Suprapubic skin (tissue), 4 donors: ENCODE measurements around the gene NCAPD2. TPM values are rescaled to one million over a fixed set of nuclear protein-coding genes. Genes with fewer than 3 reads are reported as not detected.

Source experiments
- DNase-seq, 2 donors: peaks; one replicate each; pipeline ENCODE4 v3.0.0-alpha.2; 2019; ENCODE audit warnings: low spot score in 2 of 2
- H3K27ac ChIP-seq: fragments of 200-600 bp; sonication (generic); one replicate; pipeline ENCODE4 v1.5.1; 2019
- H3K27me3 ChIP-seq: fragments of 200-600 bp; sonication (generic); one replicate; pipeline ENCODE4 v1.5.1; 2019
- H3K36me3 ChIP-seq: fragments of 200-600 bp; sonication (generic); one replicate; pipeline ENCODE4 v1.5.1; 2019
- H3K4me1 ChIP-seq: fragments of 200-600 bp; sonication (generic); one replicate; pipeline ENCODE4 v1.5.1; 2019
- H3K4me3 ChIP-seq: fragments of 200-600 bp; sonication (generic); one replicate; pipeline ENCODE4 v1.5.1; 2019; ENCODE audit warnings: mild to moderate bottlenecking
- H3K9me3 ChIP-seq: fragments of 200-600 bp; sonication (generic); one replicate; pipeline ENCODE4 v1.5.1; 2019
- EP300 ChIP-seq: sonication (generic); formaldehyde crosslinking; IDR thresholded peaks from one replicate; pipeline ENCODE4 v1.6.1; 2017; ENCODE audit warnings: antibody characterized with exemption
- POLR2A ChIP-seq, 2 donors: fragments of 450-650 bp; IDR thresholded peaks; one replicate each; pipeline ENCODE4 v1.6.1; 2017; ENCODE audit warnings: antibody characterized with exemption in 2 of 2, mild to moderate bottlenecking in 2 of 2, moderate library complexity in 2 of 2
- POLR2AphosphoS5 ChIP-seq, 3 donors: sonication (generic); formaldehyde crosslinking; IDR thresholded peaks; one replicate each; pipeline ENCODE4 v1.6.1; 2017; ENCODE audit warnings: antibody characterized with exemption in 3 of 3
- WGBS: methylation state at CpG from one replicate; pipeline ENCODE4 v1.1.5; 2018; 5-methylcytosine and 5-hydroxymethylcytosine counted together
- total RNA-seq, 4 donors: library from RNA; depleted of rRNA; stranded (reverse); fragments of >200 nt; gene quantifications; one replicate each; pipeline ENCODE4 v1.1.0, GENCODE V29; 2016
- TF ChIP-seq, protein P1 (sequence below), 2 donors: fragments of 200-600 bp in 1 of 2; fragments of 450-650 bp in 1 of 2; sonication (generic) in 1 of 2; IDR thresholded peaks; one replicate each; pipeline ENCODE4 v1.5.1; 2016 to 2019; ENCODE audit warnings: antibody characterized with exemption in 2 of 2, mild to moderate bottlenecking in 1 of 2, moderate library complexity in 1 of 2

The NCAPD2 gene
- total RNA-seq, 4 donors from 2014 or later: 22.6 to 43.2 (median 31.0) TPM

- H3K4me1 ChIP-seq: peaks cover 20% of the 10 kb centered on the region
- no peak overlapping the region for H3K27ac ChIP-seq
- 75% methylated on average over 7 of the region's 7 CpGs for WGBS
- no peaks in the 10 kb centered on the region for H3K27me3 ChIP-seq
- H3K36me3 ChIP-seq: peaks cover 59% of the 10 kb centered on the region
- DNase-seq: no peak
- no peak for TF ChIP-seq EP300
- TF ChIP-seq, protein P1, sequence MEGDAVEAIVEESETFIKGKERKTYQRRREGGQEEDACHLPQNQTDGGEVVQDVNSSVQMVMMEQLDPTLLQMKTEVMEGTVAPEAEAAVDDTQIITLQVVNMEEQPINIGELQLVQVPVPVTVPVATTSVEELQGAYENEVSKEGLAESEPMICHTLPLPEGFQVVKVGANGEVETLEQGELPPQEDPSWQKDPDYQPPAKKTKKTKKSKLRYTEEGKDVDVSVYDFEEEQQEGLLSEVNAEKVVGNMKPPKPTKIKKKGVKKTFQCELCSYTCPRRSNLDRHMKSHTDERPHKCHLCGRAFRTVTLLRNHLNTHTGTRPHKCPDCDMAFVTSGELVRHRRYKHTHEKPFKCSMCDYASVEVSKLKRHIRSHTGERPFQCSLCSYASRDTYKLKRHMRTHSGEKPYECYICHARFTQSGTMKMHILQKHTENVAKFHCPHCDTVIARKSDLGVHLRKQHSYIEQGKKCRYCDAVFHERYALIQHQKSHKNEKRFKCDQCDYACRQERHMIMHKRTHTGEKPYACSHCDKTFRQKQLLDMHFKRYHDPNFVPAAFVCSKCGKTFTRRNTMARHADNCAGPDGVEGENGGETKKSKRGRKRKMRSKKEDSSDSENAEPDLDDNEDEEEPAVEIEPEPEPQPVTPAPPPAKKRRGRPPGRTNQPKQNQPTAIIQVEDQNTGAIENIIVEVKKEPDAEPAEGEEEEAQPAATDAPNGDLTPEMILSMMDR (IDR thresholded peaks at IDR 0.05): no peak
- no peak for TF ChIP-seq POLR2A (IDR thresholded peaks at IDR 0.05)
- TF ChIP-seq POLR2AphosphoS5 (IDR thresholded peaks at IDR 0.05): no peak
- no peak overlapping the region for H3K4me3 ChIP-seq
- no peaks in the 10 kb centered on the region for H3K9me3 ChIP-seq
Observed at GRCh38 chr12:6569786-6570185, 75.9 kb downstream of the NCAPD2 start.

DNA sequence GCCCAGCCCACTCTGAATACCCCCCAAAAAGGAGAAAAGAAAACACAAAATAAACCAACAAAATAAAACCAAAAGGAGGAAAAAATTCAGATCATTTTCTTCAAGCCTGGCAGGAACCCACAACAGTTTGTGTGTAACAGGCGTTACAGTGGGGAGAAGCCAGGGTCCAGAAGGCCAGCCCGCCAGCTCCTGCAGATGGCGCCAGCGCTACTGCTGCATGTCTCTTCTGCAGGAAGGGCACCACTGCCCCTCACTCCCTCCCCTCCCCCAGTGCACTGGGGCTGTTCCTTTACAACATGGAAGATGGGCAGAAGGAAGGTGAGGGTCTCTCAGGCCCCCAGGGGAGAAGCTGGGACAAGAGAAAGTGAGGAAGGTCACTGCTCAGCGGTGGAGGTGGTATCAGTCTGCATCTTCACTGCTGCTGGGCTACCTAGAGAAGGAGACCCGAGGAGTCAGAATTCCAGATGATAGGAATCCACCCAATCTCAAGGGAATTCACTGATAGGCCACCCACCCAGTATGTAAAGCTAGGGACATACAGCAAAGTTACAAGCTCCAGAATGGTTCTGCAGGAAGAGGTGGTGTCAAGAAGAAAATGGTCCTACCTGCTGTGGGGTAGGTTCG lies 76.5 kb downstream of the NCAPD2 start:
- H3K27ac ChIP-seq: no peak overlapping the region
- no peaks in the 10 kb centered on the region for H3K9me3 ChIP-seq
- no peaks in the 10 kb centered on the region for H3K27me3 ChIP-seq
- WGBS: 60% methylated on average over 7 of the region's 7 CpGs
- H3K4me3 ChIP-seq: no peak overlapping the region
- no peak for TF ChIP-seq POLR2AphosphoS5 (IDR thresholded peaks at IDR 0.05)
- no peak for TF ChIP-seq EP300
- TF ChIP-seq, protein P1 (IDR thresholded peaks at IDR 0.05): peak in 1 of 2 donors; percentile 30
- no peak for TF ChIP-seq POLR2A (IDR thresholded peaks at IDR 0.05)
- peaks cover 20% of the 10 kb centered on the region for H3K4me1 ChIP-seq
- no peak for DNase-seq
- peaks cover 65% of the 10 kb centered on the region for H3K36me3 ChIP-seq

- no peak for DNase-seq
- WGBS: 93% methylated on average over 8 of the region's 8 CpGs
- Histone ChIP-seq H3K4me1 (peaks cover 7% of the 10 kb centered on the region), H3K9me3 (no peaks in the 10 kb centered on the region), H3K27ac (no peak overlapping the region), H3K27me3 (no peaks in the 10 kb centered on the region), H3K4me3 (no peak overlapping the region), H3K36me3 (peaks cover 80% of the 10 kb centered on the region)
- TF ChIP-seq POLR2AphosphoS5 (IDR thresholded peaks at IDR 0.05): no peak
- TF ChIP-seq, protein P1 (IDR thresholded peaks at IDR 0.05): no peak
- no peak for TF ChIP-seq POLR2A (IDR thresholded peaks at IDR 0.05)
- no peak for TF ChIP-seq EP300
Observed at GRCh38 chr12:6573001-6573400, 79.1 kb downstream of the NCAPD2 start.

DNA sequence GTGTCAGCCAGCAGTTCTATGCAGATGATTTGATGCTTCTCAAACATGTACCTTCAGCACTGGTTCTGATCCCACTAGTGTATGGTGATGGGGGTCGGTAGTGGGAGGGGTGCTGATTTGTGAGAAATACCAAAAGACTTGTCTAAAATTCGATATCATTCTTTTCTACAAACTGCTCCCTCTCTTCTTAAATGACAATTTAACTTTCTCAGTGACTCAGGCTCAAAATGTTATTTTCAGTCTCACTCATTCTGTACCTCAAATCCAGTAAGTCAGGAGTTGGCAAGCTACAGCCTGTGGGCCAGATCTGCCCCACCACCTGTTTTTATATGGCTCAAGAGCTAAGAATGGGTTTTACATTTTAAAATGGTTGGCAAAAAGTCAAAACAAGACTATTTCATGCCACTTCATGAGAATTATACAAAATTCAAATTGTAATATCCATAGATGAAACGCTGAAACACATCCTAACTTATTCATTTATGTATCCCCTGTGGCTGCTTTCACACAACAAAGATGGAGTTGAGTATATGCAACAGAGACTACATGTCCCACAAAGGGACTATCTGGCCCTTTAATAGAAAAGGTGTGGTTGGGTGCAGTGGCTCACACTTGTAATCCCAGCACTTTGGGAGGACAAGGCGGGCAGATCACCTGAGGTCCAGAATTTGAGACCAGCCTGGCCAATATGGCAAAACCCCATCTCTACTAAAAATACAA lies 80.8 kb downstream of the NCAPD2 start:
- 92% methylated on average over 4 of the region's 4 CpGs for WGBS
- Histone ChIP-seq H3K36me3 (peaks cover 96% of the 10 kb centered on the region), H3K4me1 (no peaks in the 10 kb centered on the region), H3K9me3 (no peaks in the 10 kb centered on the region), H3K4me3 (no peak overlapping the region), H3K27ac (no peak overlapping the region), H3K27me3 (no peaks in the 10 kb centered on the region)
- no peak for DNase-seq
- TF ChIP-seq POLR2A (IDR thresholded peaks at IDR 0.05): no peak
- TF ChIP-seq, protein P1 (IDR thresholded peaks at IDR 0.05): no peak
- TF ChIP-seq EP300: no peak
- no peak for TF ChIP-seq POLR2AphosphoS5 (IDR thresholded peaks at IDR 0.05)

DNA sequence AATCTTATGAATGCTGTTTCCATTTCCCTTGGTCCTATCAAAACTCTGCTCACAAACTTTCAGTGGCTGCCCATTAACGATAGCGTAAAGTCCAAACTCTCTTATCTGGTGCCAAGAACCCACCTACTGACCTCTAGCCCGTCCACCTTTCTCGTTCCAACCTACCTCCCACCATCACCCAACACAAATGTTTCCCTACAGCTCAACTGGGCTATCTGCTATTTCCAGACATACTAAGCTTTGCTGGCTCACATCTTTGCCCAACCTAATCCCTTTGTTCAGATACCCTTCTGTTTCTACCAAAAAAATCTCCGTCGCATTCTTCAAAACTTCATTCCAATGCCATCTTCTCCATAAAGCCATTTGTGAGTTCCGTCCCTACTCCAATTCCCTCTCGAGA lies 81.7 kb downstream of the NCAPD2 start:
- peaks cover 99% of the 10 kb centered on the region for H3K36me3 ChIP-seq
- TF ChIP-seq POLR2A (IDR thresholded peaks at IDR 0.05): no peak
- no peak for TF ChIP-seq POLR2AphosphoS5 (IDR thresholded peaks at IDR 0.05)
- TF ChIP-seq EP300: no peak
- TF ChIP-seq, protein P1 (IDR thresholded peaks at IDR 0.05): no peak
- DNase-seq: no peak
- no peaks in the 10 kb centered on the region for H3K4me1 ChIP-seq
- no peak overlapping the region for H3K4me3 ChIP-seq
- no peaks in the 10 kb centered on the region for H3K9me3 ChIP-seq
- no peak overlapping the region for H3K27ac ChIP-seq
- H3K27me3 ChIP-seq: no peaks in the 10 kb centered on the region
- WGBS: 85% methylated on average over 8 of the region's 8 CpGs
